HG02885 (cell line): ENCODE data around the gene MPO.

Experiments used
- ATAC-seq: cut with Tn5 transposase; IDR thresholded peaks from one replicate; pipeline ENCODE4 v1.9.1; 2021; ENCODE audit warnings: mild to moderate bottlenecking; ENCODE audit not compliant: unreplicated experiment, poor library complexity

The MPO gene

DNA sequence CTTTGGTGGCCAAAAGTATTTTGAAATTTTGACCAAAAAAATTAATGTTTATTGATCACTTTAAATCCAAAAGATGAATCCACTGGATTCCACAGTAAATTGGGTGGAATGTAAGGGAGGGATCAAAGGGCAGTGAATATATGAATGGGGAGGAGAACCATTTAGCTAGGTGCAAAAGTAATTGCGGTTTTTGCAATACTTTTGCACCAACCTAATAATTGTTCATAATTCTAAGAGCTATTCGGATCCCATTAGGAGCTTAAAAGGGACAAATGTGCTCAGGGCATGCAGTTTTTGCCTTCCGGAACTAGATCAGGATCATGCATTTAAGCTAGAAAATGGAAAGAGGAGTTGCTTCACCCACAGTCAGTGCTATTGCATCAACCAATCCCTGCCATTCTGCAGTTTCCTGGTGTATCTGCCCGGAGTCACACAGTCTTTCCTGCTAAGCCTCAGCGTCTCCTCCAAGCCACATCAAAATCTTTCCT lies 42.5 kb downstream of the MPO start, which contains the start of gene LPO:
Gene LPO, plus strand, starts transcription at position 438 of the 488 bp plus-strand sequence. CDS start 4,396 bp downstream, outside the sequence.
- no peak for ATAC-seq

DNA sequence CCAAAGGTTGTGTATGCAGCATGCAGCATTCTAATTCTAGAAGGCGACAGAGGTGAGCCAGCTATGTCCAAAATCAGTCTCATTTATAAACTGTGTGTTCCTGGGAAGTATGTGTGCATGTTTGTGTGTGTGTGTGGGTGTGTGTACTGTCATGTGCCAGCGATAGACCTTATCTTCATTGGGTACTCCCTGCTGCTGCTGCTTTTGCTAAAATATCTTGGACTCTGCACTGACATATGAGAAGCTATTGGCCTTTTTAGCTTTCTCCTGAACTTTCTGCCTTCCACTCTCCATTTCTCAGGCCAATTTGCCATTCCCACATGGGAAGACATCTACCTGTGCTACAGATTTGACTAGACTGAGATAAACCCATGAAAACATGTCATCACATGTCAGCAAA lies 44.3 kb downstream of the MPO start:
- ATAC-seq = no peak

- ATAC-seq = no peak
Measured at GRCh38 chr17:58235821-58236220, 44.9 kb downstream of the MPO start.

DNA sequence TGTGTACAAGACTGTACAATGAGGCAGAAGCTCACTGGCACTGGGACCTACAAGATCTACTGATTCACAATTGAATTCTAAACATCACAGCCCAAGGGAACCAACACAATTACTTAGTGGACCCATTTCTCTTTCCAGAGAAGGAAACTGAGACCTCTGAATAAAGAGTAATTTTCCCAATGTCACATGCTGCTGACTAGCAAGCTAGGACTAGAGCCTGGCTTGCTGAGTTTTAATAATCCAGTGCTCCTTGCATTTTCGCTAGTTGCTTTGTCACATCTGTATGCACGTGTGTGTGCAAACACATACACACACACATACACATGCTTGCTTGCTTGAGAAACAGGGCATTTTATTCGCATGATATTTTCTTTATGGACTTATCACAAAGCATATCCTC lies 46.2 kb downstream of the MPO start:
- ATAC-seq = no peak

- ATAC-seq = peak; percentile 66
Measured at GRCh38 chr17:58233543-58233942, 47.2 kb downstream of the MPO start.

GRCh38 chr17:58232707-58233156 lies 48.0 kb downstream of the MPO start:
- ATAC-seq = peak; percentile 78

DNA sequence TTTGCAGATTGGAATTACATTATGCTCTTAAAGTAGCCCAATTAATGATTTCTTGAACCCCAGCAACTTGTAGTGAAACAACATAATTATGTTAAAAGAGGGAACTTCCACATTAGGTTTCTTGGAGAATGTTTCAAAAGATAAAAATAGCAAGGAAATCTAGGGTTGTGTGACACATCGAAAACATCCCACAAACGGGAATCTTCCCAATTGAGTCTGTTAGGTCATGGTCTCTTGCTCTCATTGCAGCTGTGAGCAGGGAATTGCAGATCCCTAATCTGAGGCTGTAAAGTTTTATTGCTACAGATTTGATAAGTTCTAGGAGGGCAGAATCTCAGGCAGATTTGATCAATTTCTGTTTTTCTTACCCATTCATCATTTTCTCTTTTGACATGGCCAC lies 49.1 kb downstream of the MPO start:
- no peak for ATAC-seq

DNA sequence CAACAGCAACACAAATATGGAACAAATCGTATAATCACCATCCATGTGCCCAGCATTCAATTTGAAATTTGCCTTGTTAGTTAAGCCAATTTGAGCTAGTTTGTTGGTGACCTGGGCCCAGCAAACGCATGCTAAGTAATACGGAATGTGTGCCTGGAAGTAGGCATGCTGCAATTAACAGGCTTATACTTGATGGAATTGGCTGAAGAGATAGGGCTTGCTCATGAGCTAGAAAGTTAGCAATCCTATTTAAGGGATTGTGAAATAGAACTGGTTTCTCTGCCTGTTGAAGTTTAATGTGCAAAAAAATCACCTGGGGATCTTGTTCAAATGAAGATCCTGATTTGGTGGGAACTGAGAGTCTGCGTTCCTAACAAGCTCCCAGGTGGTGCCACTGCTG lies 50.9 kb downstream of the MPO start:
- ATAC-seq = no peak

GRCh38 chr17:58229384-58229783 lies 51.4 kb downstream of the MPO start:
- no peak for ATAC-seq

DNA sequence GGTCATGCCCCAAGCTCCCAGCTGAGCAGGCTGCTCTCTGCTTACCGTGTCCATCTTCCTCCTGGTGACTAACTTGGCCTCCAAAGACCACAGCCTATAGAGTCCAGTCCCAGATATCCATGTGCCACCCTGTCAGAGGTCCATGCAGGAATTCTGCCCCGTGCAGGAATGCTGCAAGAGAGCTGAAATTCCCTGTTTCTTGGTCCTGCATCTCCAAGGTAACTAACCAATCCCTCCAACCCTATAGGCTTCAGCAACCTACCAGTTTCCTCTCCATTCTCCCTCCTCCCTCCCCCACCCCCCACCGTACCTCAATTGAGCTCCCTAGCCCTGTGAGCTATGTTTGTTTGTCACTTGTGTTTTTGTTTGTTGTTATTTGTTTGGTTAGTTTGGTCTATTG lies 52.1 kb downstream of the MPO start:
- no peak for ATAC-seq

DNA sequence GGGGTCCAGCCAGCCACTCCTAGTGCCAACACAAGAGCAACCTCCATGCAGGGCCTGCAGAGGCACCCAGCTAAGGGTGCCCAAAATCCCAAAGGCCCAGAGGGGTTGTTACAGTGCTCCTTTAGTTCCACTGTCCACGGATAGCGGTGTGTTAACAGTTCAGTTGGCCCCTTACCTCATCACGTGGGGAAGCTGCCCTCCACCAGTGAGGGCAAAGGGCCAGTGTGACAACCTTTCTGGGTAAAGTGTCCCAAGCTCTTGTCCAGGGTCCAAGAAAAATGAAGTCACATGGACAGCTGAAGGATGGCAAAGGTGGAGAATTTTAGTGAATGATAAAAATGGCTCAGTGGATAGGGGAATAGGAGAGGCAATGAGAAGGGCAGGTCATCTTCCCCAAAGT lies 53.0 kb downstream of the MPO start:
- no peak for ATAC-seq

DNA sequence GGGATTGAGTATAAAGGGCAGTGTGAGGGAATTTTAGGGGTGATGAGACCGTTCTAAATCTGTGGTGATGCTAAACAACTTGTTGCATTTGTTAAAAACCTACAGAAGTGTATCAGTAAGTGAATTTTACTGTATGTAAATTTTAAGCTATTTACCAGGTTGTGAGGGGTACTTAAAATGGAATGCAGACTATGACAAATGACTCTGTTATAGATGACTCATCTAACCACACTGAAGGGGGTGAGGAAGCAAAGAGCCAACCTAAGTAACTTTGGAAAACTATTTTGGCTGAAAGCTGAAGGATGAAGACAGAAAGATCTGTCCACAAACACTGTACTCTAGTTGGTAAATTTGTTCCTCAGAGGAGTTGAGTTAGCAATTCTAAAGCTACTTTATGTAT lies 56.4 kb downstream of the MPO start:
- ATAC-seq = no peak
